HG03060 (cell line): ENCODE data around the gene FAM120B.

Source experiments
- ATAC-seq: cut with Tn5 transposase; IDR thresholded peaks from one replicate; pipeline ENCODE4 v1.9.1; 2021; ENCODE audit warnings: low read depth, moderate number of reproducible peaks; ENCODE audit not compliant: unreplicated experiment

FAM120B gene

DNA sequence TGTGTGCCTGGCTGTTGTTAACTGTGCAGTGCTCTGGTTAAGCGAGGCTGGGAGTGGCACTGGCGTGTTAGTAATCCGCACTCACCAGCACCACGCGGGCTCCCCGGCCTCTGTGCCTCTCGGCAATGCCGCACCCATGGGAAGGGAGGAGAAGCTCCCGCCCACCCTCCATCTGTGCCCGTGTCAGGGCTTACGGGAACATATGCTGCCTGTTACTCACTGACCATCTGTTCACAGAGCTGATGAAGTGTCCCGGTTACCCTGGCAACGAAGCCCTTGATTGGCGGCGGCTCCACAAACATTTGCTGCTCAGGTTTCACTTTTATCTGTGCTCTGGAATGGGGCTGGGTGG, 131.8 kb downstream of the FAM120B start:
- ATAC-seq: peak; percentile 97

DNA sequence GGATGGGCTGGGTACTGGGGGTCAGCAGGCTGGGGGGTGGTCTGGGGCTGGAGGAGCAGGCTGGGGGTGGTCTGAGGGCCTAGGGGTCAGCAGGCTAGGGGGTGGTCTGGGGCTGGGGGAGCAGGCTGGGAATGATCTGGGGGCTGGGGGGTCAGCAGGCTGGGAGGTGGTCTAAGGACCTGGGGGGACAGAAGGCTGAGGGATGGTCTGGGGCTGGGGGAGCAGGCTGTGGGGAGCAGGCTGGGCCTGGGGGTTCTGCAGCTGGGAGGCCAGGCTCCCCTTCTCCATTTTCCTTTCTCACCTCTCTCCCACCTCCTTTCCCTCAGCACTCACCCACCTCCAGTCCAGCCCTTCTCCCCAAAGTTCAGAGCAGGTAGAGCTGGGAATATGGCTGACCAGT, 132.3 kb downstream of the FAM120B start:
- ATAC-seq: no peak

DNA sequence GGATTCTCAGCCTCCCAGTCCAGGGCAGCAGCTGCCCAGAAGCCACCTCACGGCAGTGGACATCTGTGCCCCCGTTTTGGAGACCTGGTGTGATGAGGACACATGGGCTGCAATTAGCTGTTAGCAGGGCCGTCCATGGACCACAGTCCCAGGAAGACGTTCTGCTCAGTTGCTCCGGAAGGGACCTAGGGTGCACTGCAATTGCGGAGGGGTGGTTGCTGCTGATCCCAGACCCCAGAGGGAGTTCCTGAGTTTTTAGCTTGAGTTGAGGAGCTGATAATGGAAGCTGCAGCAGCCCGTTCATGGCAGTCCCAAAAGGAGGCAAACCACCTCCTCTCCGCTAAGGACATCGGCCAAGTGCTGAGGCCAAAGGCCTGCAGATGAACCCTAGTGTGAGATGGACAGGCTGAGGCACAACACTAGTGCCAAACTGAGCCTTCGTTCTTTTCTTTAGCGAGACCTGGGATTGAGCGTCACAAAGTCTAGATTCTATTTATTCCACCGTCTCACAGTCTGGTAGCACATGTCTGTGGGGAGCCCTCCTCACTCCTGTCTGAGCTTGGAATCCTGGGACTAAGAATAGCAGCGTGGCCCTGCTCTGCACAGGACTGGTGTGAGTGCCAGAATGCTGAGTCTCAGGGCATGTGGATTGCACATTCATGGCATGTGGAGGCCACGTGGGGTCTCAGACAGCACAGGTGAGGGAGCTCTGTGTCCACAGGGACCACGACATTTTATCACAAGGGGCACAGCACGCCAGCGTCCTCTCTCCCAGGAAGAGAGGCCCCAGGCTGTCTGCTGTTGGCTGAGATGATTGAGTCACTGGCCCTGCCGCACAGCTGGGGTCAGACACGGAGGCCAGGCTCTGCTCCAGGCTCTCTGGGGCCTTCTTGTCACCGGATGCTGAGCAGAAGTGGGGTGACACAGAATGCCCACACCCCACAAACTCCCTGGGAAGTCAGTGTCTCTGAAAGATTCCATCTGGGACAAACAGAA, 133.1 kb downstream of the FAM120B start:
- no peak for ATAC-seq

DNA sequence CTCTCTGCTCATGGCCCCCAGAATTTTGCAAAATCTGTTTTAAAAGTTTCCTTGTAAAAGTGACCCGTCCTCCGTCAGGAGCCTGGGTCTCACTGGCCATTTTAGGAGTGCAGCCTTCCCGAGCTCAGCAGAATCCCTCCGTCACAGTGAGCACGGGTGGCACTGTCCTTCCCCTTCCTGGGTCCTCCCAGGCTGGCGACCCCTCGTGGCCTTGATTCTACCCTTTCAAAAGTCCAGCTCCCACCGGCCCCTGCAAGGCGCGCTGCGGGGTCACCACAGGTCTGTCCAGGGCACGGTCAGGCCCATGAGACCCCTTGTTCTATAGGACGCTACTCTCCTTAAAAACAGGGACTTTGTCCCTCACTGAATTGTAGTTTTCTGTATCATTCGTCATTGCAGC, 133.9 kb downstream of the FAM120B start:
- ATAC-seq: no peak

DNA sequence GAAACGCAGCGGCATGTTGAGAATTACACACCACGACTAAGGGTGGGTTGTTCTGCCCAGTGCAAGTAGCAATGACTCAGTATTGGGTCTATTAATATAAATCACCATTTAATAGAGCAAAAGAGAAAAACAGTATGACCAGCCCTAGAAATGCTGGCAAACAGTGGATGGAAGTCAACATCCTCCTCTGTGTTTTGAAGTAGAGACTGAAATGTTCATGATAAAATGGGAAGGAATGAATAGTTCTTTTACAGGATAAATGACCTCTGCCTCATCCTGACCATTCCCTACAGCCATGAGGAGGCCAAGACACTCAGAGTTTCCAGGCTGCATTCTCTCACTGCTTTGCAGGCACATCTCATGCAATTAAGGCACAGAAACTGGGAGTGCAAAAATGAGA, 134.8 kb downstream of the FAM120B start:
- no peak for ATAC-seq

DNA sequence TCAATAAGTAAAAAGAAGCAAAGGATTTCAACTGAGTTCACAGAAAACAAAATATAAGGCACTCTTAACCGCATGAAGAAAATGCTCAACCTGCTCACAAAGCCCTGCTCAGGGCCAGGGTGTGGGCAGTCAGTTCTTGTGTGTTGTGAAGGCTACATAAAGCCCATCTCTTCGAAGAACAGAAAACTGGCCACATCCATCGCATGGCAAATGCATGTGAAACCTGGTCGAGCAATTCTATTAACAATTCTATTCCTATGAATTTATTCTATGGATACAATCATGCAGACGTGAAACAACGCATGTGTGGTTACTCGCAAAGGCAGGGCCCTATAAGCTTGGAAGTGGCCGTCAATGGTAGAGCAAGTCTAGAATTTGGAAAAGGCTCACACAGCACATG, 136.0 kb downstream of the FAM120B start:
- no peak for ATAC-seq

DNA sequence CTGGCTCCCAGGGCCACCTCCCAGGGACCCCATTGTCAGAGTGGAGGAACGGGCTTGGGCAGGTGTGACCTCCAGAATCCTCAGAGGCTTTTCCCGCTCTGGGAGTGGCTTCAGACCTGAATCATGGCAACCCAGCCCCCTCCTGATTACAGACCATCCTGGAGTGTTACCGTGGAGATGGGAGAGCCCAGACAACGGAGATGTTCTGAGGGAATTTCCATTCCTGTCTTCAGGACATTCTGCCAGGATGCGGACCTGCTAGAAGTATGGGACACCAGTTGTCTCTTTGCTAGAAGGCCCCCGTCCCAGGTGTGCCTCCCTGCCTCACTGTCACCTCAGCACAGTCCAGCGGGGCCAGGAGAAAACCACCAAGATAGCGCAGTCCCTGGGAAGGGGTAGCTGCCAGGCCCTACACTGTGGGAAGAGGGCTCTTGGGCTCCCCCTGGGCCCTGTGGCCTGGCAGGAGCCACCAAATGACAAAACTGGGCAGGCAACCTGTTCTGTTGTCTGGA, 136.6 kb downstream of the FAM120B start:
- no peak for ATAC-seq

DNA sequence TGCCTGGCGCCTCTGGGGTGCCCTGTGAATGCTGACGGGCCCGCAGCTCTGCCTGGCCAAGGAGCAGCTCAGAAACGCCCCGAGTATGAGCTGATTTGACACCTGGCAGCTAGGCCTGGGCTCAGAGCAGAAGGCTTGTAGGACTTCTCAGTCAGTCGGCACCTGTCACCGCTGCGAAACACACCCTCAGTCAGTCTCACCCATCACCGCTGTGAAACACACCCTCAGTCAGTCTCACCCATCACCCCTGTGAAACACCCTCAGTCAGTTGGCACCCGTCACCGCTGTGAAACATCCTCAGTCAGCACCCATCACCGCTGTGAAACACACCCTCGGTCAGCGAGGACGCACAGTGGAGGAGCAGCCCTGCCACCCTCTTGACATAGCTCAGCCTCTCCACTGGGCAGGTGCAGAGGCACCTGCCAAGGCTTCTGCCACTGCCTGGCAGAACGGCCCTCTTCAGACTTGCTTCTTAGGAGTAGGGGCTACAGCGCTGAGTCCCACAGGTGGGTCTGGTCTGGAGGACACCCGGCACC, 137.6 kb downstream of the FAM120B start:
- no peak for ATAC-seq

DNA sequence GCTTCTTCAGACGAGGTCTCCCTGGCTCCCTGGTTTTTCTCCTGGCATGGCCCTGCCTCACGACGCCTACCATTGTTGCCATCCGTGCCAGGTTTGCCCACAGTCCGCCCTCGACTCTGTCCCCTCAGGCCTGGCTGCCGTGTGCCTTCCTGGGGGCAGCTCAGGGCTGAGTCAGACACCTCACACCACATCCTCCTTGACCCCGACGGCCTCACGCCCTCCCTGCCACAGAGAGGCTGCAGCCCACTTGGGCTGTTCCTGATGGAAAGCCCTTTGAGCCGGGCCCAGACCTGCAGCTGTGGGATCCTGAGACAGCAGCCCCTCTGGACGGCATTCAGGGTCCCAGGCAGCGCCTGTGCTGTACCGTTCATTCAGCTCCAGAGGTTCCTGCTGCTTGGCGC, 138.3 kb downstream of the FAM120B start:
- ATAC-seq: no peak

DNA sequence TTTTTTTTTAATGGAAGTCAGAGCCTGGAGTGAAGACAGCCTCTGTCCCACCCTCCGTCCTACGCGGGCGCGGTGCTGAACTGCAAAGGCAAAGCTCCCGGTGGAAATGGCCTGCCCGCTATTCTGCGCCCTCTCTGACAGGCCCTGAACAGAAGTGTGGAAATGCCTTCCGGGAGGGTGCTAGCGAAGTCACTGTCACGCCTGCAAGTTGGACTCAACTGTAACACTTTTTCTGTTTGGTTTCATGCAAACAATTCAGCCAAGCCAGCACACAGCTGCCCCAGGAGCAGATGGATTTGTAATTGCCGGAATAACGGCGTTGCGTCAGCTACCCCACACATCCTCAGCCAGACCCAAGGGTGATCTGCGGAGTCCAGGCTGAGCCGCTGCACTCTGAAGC, 138.9 kb downstream of the FAM120B start:
- no peak for ATAC-seq

DNA sequence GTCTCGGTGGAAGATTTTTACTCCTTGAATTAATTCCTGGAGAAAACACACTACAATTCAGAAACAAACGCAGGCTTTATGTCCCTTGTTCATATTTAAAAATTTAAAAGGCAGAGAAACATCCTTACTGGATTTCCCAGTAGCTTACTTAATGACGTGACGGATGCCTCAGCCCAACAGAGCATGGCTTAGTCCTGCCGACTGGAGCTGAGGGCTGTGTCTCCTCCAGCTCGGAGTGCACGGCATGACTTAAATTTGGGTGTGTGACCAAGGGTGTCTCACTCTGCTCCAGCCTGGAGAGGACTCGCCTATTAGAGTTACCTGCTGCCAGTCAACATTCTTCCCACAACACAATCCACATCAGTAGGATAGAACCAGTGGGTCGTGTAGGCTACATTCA, 139.4 kb downstream of the FAM120B start:
- no peak for ATAC-seq

DNA sequence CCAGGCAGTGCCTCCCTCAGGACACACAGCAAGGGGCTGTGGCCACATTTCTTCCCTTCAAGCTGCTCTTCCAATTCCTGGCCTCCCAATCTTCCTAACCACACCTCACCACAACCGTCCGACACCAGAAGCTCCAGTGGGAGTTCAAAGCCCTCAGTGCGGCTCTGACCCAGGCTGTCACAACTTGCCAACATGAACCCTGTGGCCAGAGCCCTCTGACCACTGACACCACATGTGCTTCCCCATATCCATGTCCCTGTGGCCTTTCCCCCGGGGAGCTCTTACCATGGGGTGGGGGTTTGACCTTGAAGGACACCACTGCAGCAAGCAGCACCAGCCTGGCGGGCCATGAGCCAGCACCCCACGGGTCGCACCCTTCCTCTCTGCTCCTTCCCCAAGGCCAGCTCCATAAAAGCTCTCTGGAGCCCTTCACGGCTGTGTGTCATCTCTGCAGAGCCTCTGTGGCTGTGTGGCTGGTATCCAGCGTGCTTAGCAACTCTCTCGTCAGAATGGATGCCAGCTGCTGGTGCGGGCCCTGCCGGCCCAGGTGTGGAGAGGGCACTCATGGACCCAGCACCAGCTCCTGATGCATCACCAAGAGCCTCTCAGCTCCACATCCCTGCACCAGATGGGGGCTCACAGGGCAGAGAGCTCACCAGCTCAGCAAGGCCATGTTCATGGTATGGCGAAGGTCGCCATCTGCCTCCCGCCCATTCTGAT, 140.4 kb downstream of the FAM120B start:
- ATAC-seq: no peak

DNA sequence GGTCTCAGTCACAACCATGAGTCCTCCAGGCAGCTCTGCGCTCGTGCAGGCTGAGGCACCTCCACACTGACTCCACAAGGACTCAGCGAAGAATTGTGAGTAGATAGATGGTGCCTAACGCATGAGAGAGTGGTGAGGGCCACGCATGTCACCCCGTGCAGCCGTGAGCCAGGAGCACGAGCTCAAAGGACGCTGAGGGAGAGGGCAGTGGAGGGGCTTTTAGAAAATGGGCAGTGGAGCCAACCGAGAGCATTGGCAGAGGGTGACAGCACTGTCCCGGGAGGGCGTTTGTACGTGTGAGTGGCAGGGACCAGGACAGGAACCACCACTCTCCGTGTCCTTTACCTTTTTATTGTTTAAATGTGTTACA, 141.0 kb downstream of the FAM120B start:
- no peak for ATAC-seq

DNA sequence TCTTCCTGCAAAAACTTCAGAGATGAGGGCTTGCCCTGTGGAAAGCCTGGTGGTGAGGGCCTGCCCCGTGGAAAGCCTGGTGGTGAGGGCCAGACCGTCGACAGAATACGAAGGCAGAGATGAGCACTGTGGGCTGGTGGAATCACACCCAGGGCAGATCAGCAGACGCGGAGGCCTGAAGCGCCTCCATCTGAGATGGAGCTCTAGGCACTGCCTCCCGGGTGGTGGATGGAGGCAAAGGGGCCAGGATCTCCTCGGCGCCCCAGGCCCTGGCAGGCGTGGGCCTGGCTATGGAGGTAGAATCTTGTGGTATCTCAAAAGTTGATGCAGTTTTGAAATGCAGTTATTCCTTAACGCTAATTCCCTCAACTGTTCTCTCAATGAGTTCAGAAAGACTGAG, 141.8 kb downstream of the FAM120B start:
- ATAC-seq: no peak

DNA sequence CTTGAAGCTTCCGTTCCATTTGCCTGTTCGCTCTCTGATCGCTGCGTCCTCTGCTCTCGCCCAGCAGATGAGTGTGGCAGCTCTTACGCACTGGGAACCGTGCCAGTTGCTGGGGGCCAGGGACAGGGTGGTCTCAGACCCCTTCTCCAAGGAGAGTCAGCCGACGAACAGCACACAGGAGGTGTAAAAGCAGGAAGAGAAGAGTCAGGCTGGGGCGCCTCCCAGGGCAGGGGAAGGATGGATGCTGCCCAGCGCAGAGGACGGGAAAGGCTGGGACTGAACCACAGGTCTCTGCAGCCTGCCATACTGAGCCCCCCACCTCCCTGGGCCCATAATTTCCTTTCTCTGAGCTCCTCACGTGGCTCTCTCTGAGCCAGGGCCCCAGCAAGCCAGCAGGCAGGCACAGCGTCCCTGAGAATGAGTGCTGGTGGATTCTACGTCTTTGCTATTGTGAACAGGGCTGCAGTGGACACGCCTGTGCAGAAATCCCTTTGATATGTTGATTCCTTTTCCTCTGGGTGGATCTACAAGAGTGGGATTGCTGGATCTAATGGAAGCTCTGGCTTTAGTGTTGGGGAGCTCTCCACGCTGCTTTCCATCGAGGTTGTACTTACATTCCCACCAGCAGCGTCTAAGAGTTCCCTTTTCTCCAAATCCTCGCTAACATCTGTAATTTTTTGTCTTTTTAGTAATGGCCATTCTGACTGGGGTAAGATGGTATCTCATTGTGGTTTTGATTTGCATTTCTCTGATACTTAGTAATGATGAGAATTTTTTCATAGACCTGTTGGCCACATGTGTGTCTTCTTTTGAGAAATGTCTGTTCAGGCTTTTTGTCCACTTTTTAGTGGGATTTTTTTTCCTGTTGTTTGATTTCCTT, 142.4 kb downstream of the FAM120B start:
- ATAC-seq: no peak

DNA sequence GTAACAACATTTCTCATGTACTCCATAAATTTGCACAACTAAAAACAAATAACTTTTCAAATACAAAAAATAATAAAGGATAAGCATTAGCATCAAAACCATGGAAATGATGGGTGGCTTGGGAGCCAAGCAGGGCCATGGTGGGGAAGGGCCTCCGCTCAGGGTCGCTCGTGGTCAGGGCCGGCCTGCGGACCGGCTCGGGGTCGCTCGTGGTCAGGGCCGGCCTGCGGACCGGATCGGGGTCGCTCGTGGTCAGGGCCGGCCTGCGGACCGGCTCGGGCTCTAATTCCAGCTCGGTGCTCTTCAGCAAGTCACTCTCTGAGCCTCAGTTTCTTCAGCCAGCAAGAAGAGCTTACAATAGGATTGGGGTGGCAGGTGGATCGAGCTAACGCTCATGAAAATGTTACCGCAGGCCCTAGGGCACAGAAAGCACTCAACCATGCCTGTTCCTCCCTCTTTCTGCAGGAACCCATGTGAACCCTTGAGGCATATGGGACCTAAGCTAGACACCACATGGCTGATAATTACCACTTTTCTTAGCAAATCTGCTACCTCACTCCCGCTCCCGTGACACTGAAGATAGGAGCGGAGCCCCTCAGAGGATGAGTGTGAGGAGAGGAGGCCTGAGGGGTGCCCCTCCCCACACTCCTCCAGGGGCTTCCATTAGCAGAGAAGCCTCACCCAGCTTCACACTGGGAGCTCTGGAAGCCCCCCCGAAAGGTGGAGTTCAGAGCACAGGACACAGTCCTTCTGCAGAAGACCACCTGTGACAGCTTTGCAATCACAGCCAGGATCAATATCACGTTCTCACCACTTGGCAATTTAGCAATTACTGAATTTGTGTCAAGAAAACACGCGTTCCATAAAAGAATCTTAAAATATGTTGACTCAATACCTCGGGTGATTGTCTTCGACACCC, 143.5 kb downstream of the FAM120B start:
- no peak for ATAC-seq

DNA sequence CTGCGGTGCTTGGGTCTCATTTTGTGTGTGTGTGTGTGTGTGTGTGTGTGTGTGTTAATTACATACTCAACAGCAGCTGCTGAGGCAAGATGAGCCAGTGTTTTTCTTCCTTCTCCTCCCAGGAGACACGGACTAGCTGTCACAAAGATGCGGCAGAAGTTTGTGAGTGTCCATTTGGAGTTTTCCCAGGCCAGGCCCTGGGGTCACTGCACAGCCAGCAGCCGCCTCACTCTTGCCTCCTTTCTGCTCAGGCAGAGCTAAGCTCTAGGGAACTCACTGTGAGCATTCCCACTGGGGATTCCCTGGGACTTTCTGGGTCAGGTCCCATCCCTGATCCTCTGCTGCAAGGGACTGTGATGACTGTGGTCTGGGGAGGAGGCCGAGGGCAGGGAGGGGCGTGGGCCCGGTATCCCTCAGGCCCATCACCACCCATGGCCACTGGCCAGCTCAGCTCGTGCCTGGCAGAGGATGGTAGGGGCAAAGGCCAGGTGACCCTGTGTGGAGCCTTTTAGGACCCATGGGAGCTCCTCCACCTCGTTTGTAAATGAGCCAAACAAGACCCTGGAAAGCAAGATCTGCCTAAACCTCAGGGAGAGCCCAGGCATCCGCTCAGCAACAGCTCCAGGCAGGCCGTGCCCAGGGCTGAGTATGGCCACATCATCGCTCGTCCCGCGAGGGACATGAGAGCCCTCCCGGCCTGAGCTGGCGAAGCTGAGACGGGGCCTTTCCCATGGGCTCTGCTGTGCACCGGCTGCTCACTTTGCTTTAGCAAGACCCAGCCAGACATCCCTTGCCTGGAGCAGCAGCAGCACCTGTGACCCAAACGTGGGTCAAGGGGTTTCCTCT, 144.6 kb downstream of the FAM120B start:
- no peak for ATAC-seq
